Ammon's horn (tissue), 1 donor: ENCODE results near the gene OXSR1.
"Not testable (repeated sequence)": the region's sequence is repeated elsewhere in the genome, so short reads cannot be mapped to it uniquely, and the experiment has no call there.

Experiments
- DNase-seq: peaks from one replicate; pipeline ENCODE4 v3.0.0-alpha.2; 2016; ENCODE audit warnings: low spot score

The OXSR1 gene

DNA sequence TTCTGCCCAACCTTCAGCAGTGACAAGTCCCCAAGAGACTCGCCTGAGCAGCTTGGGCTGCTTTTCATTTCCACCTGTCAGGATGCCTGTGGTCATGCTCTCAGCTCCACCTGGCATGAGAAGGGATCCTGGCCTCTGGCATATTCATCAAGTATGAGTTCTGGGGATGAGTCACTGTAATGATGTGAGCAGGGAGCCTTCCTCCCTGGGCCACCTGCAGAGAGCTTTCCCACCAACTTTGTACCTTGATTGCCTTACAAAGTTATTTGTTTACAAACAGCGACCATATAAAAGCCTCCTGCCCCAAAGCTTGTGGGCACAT lies 23.4 kb upstream of the OXSR1 start:
- DNase-seq: no peak

DNA sequence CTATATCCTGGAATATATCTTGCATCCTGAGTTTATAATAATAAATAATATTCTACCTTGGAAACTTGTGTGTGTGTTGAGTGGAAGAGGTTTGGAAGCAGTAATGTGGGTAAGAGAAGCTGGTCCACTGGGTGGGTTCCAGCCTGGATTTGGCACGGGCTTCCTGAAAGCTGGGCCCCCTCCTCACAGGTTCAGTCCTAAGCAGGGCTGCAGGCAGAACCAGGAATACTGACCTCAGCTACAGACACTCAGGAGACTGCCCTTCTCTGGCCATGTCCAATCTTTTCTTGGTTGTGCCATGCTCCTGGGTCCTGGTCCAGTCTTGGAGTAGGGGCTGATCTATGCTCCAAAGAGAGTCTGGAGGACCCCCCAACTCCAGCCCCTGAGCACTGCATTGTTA lies 22.4 kb upstream of the OXSR1 start:
- DNase-seq: no peak

DNA sequence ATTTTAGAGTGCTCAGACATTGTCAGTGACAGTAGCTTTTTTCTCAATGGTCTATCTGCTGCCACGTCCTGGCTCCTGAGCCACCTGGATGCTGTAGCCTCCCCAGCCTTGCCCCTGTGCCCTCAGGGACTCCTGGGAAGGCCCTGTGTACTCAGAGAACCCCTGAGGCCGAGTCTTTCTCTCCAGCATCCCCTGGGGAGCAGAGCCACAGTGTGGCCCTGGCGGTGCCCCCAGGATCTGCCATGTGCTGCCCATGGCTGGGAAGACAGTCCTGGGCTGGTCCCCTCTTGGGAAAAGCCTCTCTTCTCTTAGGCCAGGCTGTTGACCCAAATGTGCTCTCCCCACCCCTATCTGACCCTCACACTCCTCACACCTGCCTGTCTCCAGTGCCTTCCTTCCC lies 21.8 kb upstream of the OXSR1 start:
- DNase-seq: no peak

DNA sequence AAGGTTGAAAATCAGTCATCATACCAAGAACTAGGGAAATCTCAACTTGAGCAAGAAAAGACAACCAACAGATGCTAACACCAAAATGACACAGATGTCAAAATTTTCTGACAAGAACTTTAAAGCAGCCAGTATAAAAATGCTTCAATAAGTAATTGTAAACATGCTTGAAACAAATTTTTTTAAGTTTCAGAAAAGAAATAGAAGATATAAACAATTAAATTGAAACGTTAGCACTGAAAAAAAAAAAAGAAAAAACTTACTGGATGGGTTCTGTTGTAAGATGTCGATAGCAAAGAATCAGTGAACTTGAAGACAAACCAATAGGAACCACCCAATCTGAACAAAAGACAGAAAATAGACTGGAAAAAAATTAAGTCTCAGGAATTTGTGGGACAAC lies 18.8 kb upstream of the OXSR1 start:
- no peak for DNase-seq

DNA sequence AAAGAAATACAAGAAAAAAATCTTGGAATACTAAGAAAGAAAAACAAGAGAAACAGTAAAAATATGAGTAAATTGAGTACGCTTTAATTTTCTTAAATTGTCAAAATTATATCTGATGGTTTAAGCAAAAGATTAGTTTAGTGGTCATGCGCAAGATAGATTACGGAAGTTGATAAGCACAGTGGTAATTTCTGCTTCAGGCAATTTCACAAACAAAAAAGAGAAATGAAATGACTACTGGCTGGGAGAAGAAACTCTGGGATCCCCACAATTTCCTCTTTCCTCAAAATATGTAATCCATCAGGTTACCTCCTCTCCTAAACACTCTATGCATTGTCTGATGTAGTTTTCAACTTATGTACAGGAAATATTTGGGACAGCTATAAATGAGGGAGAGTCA lies 17.9 kb upstream of the OXSR1 start:
- no peak for DNase-seq

DNA sequence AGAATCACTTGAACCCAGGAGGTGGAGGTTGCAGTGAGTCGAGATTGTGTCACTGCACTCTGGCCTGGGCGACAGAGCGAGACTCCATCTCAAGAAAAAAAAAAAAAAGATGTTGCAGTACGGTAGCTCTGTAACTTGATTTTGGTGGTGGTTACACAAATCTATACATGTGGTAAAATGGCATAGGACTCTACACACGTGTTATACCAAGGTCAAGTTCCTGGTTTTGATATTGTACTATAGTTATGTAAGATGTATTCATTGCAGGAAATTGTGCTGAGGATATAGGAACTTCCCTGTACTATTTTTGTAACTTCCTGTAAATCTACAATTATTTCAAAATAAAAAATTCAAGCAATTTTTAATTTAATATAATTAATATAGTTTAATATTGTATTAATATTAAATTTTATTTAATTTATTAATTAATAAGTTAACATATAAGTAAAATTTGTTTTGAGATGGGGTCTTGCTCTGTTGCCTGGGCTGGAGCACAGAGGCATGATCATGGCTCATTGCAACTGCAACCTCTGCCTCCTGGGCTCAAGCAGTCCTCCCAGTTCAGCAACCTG lies 16.9 kb upstream of the OXSR1 start:
- no peak for DNase-seq

DNA sequence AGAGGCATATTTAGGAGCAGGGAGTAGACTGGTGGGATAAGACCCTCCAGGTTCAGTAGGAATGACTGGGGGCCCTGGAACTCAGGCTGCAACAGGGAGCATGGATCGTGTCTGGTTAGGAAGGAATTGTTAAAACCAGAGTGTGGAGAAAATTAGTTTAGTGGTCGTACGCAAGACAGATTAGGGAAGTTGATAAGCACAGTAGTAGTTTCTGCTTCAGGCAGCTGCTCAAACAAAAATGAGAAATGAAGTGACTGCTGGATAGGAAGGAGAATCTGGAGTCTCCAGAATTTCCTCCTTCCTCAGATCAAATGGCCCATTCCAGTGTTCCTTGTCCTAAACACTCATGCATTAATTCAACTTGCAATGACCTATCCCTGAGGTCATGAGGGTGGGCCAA lies 15.6 kb upstream of the OXSR1 start:
- DNase-seq: no peak

DNA sequence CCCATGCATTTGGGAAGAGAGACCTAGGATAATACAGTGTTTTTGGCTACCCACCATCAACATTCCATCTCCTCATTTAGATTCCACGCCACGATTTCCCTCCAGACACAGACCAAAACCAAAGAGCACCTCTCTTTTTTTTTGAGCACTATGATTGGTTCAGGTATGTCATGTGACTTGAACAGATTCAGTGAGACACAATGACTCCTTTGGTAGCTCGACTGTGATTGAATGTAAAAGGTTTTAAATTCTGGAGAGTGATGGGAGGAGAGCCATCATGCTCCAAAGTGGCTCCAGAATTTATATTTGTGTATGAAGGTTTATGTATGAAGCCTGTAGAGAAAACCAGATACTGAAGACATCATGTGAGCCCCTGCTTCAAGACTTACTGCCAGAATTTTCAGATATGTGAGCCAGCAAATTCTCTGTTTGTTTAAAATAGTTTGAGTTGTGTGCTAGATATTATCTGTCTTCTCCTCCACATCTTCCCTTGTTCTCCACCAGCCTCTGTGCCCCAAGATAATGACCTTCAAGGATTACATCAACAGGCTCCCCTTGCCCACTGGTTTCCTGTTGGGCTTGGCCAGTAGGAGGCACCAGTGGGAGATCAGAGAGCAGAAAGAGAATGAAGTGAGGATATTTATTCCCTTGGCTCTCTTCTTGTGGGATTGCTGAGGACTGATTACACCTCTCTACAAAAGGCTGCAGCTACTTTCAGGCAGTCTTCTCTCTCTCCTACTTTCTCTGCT lies 14.4 kb upstream of the OXSR1 start:
- no peak for DNase-seq

DNA sequence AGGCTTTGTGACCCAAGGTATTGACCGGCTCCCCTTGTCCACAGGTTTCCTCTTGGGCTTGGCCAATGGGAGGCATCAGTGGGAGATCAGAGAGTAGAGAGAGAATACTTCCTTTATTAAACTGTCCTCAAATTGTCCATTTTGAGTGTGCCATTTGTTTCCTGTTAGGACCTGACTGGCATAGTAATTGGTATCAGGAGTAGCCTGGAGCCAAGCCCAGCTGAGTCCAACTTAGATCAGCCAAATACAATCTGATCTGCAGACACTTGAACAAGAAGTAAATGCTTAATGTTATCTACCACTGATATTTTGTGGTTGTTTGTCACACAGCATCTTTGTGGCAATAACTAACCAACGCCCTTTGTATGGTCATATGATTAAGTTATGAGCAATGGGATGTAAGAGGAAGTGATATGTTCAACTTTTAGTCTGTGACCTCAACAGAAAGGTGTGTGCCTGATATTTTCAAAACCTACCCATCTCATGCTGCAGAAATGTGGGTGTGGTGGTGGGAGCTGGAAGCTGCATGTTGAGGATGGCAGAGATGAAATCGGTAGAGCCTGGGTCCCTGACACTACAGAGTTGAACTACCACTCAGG lies 13.6 kb upstream of the OXSR1 start:
- peak; percentile 30 for DNase-seq

DNA sequence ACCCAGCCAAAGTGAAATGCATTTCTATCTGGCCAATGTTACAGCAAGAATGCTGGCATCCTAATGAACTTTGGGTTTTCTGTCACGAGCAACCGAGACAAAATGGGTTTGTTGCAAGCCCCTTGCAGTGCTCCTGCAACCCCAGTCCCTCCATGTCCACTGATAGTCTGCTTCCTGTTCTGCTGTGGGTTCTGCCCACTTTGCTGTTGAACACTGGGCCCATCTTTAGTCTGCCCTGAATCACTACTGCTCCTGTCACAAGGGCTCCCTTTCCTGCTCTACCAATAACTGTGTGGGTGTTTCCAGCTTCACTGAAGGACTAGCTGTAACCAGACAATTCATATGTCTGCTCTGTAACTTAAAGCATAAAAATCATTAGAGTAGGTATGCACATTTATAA lies 12.7 kb upstream of the OXSR1 start:
- DNase-seq: no peak

DNA sequence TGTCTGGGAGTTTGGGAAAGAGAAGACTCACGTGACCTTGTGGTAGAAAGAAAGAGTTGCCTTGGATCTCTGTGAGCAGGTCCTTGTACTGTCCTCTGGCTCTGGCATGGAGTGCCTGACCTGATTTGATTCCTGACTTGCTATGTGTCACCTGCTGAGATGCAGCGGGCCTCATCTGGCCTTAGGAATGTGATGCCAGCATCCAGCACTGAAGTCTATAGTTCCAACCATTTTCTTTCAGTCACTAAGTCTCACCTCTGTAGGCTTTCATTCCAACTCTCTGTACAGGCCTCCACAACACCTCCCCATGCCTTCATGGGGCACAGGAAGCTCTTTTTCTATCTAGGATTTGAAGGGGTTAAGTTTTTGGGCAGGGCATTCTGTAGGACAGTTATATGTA lies 12.1 kb upstream of the OXSR1 start:
- no peak for DNase-seq

DNA sequence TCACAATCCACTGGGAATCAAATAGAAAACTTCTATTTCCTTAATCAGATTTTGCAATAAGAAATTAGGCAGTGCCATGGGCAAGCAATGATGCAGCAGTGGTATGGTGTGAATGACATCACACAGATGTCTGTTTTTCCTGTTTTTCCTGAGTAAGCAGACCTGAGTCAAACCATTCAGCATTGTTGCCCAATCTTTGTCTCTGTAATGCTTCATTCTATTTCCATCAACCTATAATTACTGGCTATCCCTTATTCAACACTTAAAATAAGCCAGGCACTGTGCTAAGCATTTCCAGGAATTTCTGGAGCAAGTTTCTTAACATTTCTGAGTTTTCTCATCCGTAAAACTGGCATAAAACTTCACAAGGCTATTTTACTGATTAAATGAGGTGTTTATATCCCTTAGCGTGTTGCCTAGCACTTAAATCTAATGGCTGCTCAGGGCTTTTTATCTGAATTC lies 11.3 kb upstream of the OXSR1 start:
- DNase-seq: no peak

DNA sequence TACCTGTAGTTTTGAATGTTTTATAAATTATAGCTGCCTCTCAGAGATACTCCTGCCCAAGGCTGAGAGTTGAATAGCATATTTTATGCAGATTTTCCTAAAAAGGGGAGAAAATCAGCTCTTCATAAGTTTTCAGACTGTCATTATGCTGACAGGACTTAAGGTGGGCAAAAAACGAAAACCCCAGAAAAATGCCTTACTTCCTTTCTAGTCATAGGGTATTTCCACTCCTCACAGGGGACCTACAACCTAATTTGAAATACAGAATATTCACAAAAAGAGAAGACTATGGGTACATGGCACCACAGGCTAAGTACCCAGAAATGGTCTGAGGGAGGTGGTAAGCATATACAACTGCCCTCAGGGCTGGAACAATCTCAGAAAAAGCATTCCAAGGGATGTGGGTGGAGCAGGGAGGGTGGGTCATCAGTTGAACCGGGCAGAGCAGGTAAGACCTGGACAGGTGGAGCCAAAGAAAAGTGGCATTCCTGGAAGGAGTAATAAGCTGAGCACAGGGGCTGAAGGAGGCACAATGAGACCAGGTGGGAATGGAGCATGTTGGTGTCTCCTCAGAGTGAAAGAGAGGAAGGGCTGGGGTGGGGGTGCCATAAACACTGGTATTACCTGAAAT lies 10.6 kb upstream of the OXSR1 start:
- DNase-seq: no peak

DNA sequence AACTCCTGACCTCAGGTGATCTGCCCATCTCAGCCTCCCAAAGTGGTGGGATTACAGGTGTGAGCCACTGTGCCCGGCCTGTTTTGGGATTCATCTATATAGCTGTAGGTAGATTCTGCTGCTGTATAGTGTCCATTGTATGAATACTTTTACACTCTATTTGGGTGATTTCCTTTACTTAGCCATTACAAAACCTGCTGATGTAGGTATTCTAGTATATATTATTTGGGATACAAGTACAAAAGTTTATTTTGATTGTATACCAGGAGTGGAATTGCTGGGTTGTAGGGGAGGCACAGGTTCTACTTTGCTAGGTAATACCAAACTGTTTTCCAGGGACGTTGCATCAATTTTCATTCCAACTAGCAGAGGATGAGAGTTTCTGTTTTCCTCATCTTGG lies 9.5 kb upstream of the OXSR1 start:
- DNase-seq: no peak

DNA sequence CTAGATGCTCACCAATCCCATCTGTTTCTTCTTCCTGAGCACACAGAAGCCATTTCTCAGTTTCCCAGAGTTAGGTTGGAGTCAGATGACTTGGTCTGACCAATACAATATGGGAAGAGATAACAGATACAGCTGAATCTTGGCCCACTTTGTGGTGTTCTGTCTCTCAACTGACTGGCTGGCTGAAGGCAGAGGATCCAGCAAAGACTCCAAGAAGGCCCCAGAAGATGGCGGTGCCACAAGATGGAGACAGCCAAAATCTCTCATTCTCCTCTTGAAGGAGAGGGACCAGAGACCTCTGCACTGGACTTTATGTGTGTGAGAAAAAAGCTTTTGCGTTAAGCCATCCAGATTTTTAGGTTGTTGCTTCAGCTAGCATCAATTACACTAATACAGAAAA lies 8.2 kb upstream of the OXSR1 start:
- no peak for DNase-seq

DNA sequence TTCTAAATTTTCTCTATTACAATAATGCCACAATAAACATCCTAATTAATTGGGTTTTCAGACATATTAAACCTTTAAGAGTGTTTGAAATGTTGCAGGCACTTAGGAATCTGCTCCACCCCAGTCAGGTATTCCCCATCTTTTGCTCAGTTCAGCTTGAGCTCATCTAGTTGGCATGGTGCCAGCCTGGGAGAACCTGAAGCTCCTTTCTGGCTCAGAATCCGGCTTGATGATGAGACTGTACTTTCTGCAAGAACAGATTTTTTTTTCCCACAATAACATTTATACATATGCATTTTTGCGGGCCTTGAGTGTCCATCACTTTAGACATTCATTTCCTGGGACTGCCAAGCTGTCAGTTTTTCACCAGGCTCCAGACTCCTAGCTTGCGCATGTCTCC lies 7.7 kb upstream of the OXSR1 start:
- DNase-seq: no peak

DNA sequence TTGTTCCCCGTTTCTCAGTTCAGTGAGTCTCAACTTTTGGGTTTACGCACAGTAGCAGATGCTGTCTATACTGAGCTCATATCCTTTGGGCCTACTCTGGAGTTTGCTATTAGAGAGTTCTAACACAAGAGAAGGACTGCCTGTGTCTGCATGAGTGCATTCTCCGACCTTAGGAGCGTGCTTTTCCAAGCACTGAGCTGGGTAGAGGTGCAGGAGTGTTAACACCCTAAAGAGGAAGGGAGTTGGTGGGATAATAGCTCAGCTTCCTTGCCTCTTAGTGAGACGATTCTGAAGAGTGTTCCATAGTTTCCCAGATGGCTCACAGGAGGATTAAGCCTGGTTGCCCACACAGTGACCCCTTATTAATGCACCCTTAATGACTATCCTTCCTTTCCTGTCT lies 6.9 kb upstream of the OXSR1 start:
- no peak for DNase-seq

DNA sequence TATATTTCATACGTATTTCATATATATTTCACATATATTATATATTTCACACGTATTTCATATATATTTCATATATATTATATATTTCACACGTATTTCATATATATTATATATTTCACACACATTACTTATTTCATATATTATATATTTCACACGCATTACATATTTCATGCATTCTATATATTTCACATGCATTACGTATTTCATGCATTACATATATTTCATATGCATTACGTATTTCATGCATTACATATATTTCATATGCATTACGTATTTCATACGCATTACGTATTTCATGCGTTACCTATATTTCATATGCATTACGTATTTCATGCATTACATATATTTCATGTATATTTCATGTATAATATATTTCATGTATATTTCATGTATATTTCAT lies 4.6 kb upstream of the OXSR1 start:
- not testable (repeated sequence) for DNase-seq

DNA sequence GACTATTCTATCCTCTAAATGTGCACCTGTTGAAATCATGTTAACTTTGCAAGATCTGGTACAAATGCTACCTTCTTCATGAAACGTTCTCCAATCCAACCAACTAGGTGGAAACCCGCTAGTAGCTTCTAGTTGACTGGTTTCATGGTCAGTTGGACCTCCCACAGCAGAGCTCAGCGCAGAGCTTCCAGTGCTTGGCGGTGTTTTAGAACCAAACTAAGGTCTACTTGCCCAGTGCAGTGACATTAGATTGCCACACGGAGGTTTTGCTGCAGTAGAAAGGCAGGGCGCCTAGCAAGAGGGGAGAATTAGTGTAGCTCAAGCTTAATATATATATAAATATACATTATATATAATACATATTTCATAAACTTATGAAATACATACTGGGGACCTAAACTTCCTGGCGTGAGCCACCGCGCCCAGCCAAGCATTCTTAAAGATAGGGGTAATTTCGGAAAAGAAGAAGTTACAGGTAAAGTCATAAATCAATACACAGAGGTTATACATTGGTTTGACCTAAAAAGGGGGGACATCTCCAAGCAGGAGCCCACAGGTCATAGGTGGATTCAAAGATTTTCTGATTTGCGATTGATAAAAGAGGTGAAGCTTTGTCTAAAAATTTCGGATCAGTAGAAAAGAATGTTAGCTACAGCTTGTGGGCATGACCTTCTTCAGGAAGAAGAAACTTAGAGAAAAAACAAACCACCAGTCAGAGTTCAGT lies 2.1 kb upstream of the OXSR1 start:
- DNase-seq: no peak

DNA sequence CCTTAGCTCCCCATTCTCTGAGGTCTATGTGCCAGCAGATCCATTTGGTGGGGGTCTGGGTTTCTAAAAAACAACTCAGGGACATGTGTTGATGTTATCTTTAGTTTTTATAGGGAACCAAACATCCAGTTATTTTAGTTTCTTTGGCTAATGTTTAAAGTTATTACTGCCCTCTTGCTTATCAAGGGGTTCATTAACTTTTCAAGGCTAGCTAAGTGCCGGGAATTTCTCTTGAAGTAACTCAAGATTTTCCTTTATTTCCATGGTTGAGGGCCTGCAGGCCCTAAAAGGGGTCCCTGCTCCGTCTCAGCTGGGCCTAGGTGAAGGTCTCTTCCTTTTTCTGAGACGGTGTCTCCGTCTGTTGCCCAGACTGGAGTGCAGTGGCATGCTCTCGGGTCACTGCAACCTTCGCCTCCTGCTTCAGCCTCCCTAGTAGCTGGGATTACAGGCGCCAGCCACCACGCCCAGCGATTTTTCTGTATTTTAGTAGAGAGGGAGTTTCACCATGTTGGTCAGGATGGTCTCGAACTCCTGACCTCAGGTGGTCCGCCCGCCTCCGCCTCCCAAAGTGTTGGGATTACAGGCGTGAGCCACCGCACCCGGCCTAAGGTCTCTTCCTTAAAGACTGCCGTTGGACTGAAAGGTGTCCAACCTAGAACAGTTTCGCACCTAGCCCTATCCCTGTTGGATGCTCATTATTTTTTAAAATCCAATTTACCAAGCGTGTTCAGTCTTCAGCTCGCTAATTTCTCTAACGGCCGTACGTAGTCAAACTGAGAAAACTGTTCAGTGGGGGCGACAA lies 1.3 kb upstream of the OXSR1 start:
- DNase-seq: no peak

DNA sequence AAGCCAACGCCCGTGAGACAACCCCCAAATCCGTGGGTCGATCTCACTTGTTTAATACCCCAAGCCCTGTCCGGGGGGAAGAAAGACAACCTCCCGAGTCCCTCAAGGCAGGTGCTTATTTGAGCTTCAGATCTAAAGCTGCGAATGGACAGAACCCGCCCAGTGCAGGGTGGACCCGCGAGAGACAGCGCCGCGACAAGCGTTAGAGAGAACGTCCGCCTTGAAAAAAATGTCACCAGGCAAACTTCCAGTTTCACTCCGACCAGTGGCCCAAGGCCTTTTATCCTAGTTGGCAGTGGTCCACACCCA lies 740 bp upstream of the OXSR1 start:
- no peak for DNase-seq

DNA sequence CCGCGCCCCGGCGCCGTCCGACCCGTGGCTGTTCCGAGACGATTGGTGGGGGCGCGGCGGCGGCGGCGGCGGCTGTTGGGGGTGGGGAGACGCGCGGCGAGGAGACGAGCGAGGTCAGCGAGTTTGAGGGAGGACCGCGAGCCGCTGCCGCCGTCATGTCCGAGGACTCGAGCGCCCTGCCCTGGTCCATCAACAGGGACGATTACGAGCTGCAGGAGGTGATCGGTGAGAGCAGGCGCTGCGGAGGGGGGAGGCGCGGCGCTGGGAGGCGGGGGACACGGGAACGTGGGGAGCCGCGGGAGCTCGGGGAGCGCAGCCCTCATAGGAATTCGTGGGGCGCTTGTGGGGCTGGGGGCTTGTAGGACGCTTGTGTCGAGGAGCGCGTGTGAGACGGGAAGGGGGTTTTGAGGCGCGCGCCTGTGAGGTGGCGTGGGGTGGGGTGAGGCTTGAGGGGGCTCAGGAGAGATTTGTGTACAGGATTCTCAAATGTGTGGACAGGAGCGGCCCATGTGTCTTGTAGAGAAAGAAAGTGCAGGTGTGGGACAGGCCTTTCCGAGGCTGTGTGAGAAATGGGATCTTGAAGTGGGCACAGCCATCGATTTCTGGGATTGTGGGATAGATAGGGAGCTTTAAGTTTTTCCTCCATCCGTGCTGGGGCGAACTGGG lies 518 bp downstream of the OXSR1 start:
- peak; percentile 56 for DNase-seq
